Measurements from ENCODE around the gene AGAP1. TPM values are rescaled to one million over a fixed set of nuclear protein-coding genes. Genes with fewer than 3 reads are reported as not detected.

The AGAP1 gene
- total RNA-seq, 1 donor from 2014 or later: 43.9 TPM

- H3K27ac Mint-ChIP-seq (ENCODE audit: unreplicated experiment): no peak overlapping the region
- TF ChIP-seq, protein P1, sequence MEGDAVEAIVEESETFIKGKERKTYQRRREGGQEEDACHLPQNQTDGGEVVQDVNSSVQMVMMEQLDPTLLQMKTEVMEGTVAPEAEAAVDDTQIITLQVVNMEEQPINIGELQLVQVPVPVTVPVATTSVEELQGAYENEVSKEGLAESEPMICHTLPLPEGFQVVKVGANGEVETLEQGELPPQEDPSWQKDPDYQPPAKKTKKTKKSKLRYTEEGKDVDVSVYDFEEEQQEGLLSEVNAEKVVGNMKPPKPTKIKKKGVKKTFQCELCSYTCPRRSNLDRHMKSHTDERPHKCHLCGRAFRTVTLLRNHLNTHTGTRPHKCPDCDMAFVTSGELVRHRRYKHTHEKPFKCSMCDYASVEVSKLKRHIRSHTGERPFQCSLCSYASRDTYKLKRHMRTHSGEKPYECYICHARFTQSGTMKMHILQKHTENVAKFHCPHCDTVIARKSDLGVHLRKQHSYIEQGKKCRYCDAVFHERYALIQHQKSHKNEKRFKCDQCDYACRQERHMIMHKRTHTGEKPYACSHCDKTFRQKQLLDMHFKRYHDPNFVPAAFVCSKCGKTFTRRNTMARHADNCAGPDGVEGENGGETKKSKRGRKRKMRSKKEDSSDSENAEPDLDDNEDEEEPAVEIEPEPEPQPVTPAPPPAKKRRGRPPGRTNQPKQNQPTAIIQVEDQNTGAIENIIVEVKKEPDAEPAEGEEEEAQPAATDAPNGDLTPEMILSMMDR (IDR thresholded peaks at IDR 0.05; ENCODE audit: unreplicated experiment): no peak
- H3K36me3 Mint-ChIP-seq (ENCODE audit: low read depth, unreplicated experiment): no peaks in the 10 kb centered on the region
- peaks cover 48% of the 10 kb centered on the region for H3K4me1 Mint-ChIP-seq (ENCODE audit: unreplicated experiment)
- H3K4me3 Mint-ChIP-seq (ENCODE audit: unreplicated experiment): no peak overlapping the region
- DNase-seq (ENCODE audit: low spot score): no peak
- H3K9me3 Mint-ChIP-seq (ENCODE audit: unreplicated experiment): no peaks in the 10 kb centered on the region
- H3K27me3 Mint-ChIP-seq (ENCODE audit: unreplicated experiment): peaks cover 10% of the 10 kb centered on the region
Measured at GRCh38 chr2:236103981-236104380, 610.1 kb downstream of the AGAP1 start.

GRCh38 chr2:236105955-236106607, 612.2 kb downstream of the AGAP1 start:
- TF ChIP-seq, protein P1 (IDR thresholded peaks at IDR 0.05; ENCODE audit: unreplicated experiment): no peak
- DNase-seq (ENCODE audit: low spot score): no peak
- no peak overlapping the region for H3K4me3 Mint-ChIP-seq (ENCODE audit: unreplicated experiment)
- H3K9me3 Mint-ChIP-seq (ENCODE audit: unreplicated experiment): no peaks in the 10 kb centered on the region
- peaks cover 13% of the 10 kb centered on the region for H3K27me3 Mint-ChIP-seq (ENCODE audit: unreplicated experiment)
- H3K36me3 Mint-ChIP-seq (ENCODE audit: low read depth, unreplicated experiment): peaks cover 3% of the 10 kb centered on the region
- peaks cover 58% of the 10 kb centered on the region for H3K4me1 Mint-ChIP-seq (ENCODE audit: unreplicated experiment)
- no peak overlapping the region for H3K27ac Mint-ChIP-seq (ENCODE audit: unreplicated experiment)

DNA sequence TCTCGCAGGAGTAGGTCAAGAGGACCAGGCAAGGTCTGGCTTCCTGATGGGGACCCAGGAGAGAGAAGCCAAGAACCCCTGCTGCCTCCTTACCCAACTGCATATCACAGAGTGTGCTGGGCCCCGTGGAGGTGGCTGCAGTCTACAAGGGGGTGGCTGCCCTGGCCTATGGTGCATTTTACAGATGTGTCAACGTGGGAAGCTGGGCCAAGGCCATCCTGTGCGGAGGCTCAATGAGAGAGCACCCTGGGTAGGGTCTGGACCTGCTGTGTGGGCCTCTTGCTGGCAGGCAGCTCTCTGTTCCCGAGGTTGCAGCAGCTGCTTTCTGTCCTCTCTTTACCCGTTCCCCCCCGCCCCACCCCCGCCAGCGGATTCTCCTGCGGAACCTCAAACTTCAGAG, 612.9 kb downstream of the AGAP1 start:
- Mint-ChIP-seq H3K9me3 (ENCODE audit: unreplicated experiment) (no peaks in the 10 kb centered on the region), H3K4me3 (ENCODE audit: unreplicated experiment) (no peak overlapping the region), H3K36me3 (ENCODE audit: low read depth, unreplicated experiment) (peaks cover 3% of the 10 kb centered on the region), H3K4me1 (ENCODE audit: unreplicated experiment) (peaks cover 54% of the 10 kb centered on the region), H3K27me3 (ENCODE audit: unreplicated experiment) (peaks cover 9% of the 10 kb centered on the region), H3K27ac (ENCODE audit: unreplicated experiment) (no peak overlapping the region)
- TF ChIP-seq, protein P1 (IDR thresholded peaks at IDR 0.05; ENCODE audit: unreplicated experiment): no peak
- DNase-seq (ENCODE audit: low spot score): no peak

DNA sequence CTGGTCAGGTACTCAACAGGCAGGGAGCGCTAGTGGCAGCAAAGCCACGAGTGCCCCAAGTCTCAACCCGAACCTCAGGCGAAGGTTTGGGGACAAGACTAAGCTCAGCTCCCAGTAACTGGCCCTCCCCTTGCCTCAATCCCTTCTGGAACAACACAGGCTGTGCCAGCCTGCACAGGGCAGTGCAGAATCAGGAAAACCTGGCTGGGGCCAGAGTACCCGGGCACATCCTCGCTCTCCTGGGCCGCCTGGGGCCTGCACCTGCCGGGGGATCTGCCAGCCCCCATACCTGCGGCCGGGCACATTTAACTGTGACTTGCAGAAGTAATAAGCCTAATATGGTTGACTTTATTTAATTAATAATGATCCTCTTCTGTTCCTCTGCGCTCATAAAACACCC, 613.7 kb downstream of the AGAP1 start:
- no peak for DNase-seq (ENCODE audit: low spot score)
- H3K27me3 Mint-ChIP-seq (ENCODE audit: unreplicated experiment): peaks cover 9% of the 10 kb centered on the region

More for the DNA sequence above, 613.7 kb downstream of the AGAP1 start:
- peak overlapping the region; percentile 96 for H3K27ac Mint-ChIP-seq (ENCODE audit: unreplicated experiment)
- no peak overlapping the region for H3K4me3 Mint-ChIP-seq (ENCODE audit: unreplicated experiment)
- no peaks in the 10 kb centered on the region for H3K9me3 Mint-ChIP-seq (ENCODE audit: unreplicated experiment)
- peaks cover 54% of the 10 kb centered on the region for H3K4me1 Mint-ChIP-seq (ENCODE audit: unreplicated experiment)
- TF ChIP-seq, protein P1 (IDR thresholded peaks at IDR 0.05; ENCODE audit: unreplicated experiment): no peak
- H3K36me3 Mint-ChIP-seq (ENCODE audit: low read depth, unreplicated experiment): peaks cover 6% of the 10 kb centered on the region
